Thoracic aorta (tissue), 2 donors: ENCODE data around the gene CD226. TPM values are rescaled to one million over a fixed set of nuclear protein-coding genes. Genes with fewer than 3 reads are reported as not detected.

Source experiments
- ATAC-seq: fragments of 150-250 bp; one replicate; pipeline ENCODE4 v1.8.0; 2017; ENCODE audit warnings: low read depth; ENCODE audit not compliant: insufficient number of reproducible peaks, low FRiP score
- DNase-seq: peaks from one replicate; pipeline ENCODE4 v3.0.0-alpha.2; 2020; ENCODE audit warnings: low spot score
- H3K27ac ChIP-seq, 2 donors: fragments of 200-600 bp; sonication (generic); 1 replicate in 1 of 2; 2 replicates in 1 of 2; pipeline ENCODE4 v1.5.1; 2016; ENCODE audit warnings: mild to moderate bottlenecking in 2 of 2, moderate library complexity in 2 of 2
- H3K27me3 ChIP-seq: fragments of 200-600 bp; sonication (generic); replicated peaks from 2 replicates; pipeline ENCODE4 v1.6.0; 2016; ENCODE audit warnings: mild to moderate bottlenecking; ENCODE audit not compliant: insufficient read depth
- H3K36me3 ChIP-seq: fragments of 200-600 bp; sonication (generic); one replicate; pipeline ENCODE4 v1.5.1; 2016
- H3K4me1 ChIP-seq, 2 donors: fragments of 200-600 bp; sonication (generic); 1 replicate in 1 of 2; 2 replicates in 1 of 2; pipeline versions ENCODE4 v1.5.1 to v1.6.0; 2016; ENCODE audit warnings: low read depth in 2 of 2, mild to moderate bottlenecking in 1 of 2; ENCODE audit not compliant: control insufficient read depth in 1 of 2
- H3K4me3 ChIP-seq: fragments of 200-600 bp; sonication (generic); 2 replicates; pipeline ENCODE4 v1.5.1; 2016; ENCODE audit warnings: mild to moderate bottlenecking
- H3K9me3 ChIP-seq: fragments of 200-600 bp; sonication (generic); 2 replicates; pipeline ENCODE4 v1.5.1; 2016
- CTCF ChIP-seq: fragments of 200-600 bp; sonication (generic); IDR thresholded peaks from one replicate; pipeline ENCODE4 v1.5.1; 2019; ENCODE audit warnings: antibody characterized with exemption
- total RNA-seq, 2 donors: library from RNA; depleted of rRNA; stranded (reverse); fragments of >200 nt; gene quantifications; one replicate each; pipeline versions ENCODE4 v1.1.0 to v1.2.3, GENCODE V29; 2016

CD226 gene
- total RNA-seq, 2 donors from 2014 or later, result 0.68 to 3.7 TPM

- Histone ChIP-seq H3K4me1 (no peaks in the 10 kb centered on the region), H3K36me3 (no peaks in the 10 kb centered on the region), H3K4me3 (no peak overlapping the region), H3K27ac (no peak overlapping the region), H3K9me3 (no peaks in the 10 kb centered on the region), H3K27me3 (no peaks in the 10 kb centered on the region)
- DNase-seq (no peak), ATAC-seq (no peak)
- no peak for TF ChIP-seq CTCF
Observed at GRCh38 chr18:69814861-69815385, 132.8 kb downstream of the CD226 start.

GRCh38 chr18:69813559-69813958 is 134.1 kb downstream of the CD226 start:
- Histone ChIP-seq H3K36me3 (no peaks in the 10 kb centered on the region), H3K27me3 (no peaks in the 10 kb centered on the region), H3K27ac (no peak overlapping the region), H3K4me1 (no peaks in the 10 kb centered on the region), H3K4me3 (no peak overlapping the region), H3K9me3 (no peaks in the 10 kb centered on the region)
- TF ChIP-seq CTCF, result no peak
- DNase-seq (no peak), ATAC-seq (no peak)

- ATAC-seq (no peak), DNase-seq (no peak)
- no peak overlapping the region for H3K4me3 ChIP-seq
- H3K9me3 ChIP-seq, result no peaks in the 10 kb centered on the region
- H3K27me3 ChIP-seq, result no peaks in the 10 kb centered on the region
- TF ChIP-seq CTCF, result no peak
- no peaks in the 10 kb centered on the region for H3K4me1 ChIP-seq
- H3K27ac ChIP-seq, result no peak overlapping the region
- H3K36me3 ChIP-seq, result no peaks in the 10 kb centered on the region
Observed at GRCh38 chr18:69808399-69808798, 139.3 kb downstream of the CD226 start.

- Histone ChIP-seq H3K36me3 (no peaks in the 10 kb centered on the region), H3K27ac (no peak overlapping the region), H3K4me3 (no peak overlapping the region), H3K9me3 (no peaks in the 10 kb centered on the region), H3K27me3 (no peaks in the 10 kb centered on the region), H3K4me1 (no peaks in the 10 kb centered on the region)
- ATAC-seq (no peak), DNase-seq (no peak)
- no peak for TF ChIP-seq CTCF
Observed at GRCh38 chr18:69804776-69805501, 142.7 kb downstream of the CD226 start.
